ENCODE measurements around the gene DCHS2.

Gene DCHS2

GRCh38 chr4:154329939-154330338 is 161.7 kb downstream of the DCHS2 start:
- no peak overlapping the region for H3K4me3 ChIP-seq (ENCODE audit: low read depth, low read length)

- H3K4me3 ChIP-seq (ENCODE audit: low read depth, low read length): no peak overlapping the region
Measured at GRCh38 chr4:154329268-154329868, 162.2 kb downstream of the DCHS2 start.

GRCh38 chr4:154328030-154328429 is 163.6 kb downstream of the DCHS2 start:
- no peak overlapping the region for H3K4me3 ChIP-seq (ENCODE audit: low read depth, low read length)

GRCh38 chr4:154320521-154320920 is 171.1 kb downstream of the DCHS2 start:
- no peak overlapping the region for H3K4me3 ChIP-seq (ENCODE audit: low read depth, low read length)

GRCh38 chr4:154319736-154320135 is 171.9 kb downstream of the DCHS2 start:
- H3K4me3 ChIP-seq (ENCODE audit: low read depth, low read length): no peak overlapping the region

GRCh38 chr4:154317201-154317999 is 174.2 kb downstream of the DCHS2 start:
- no peak overlapping the region for H3K4me3 ChIP-seq (ENCODE audit: low read depth, low read length)

- no peak overlapping the region for H3K4me3 ChIP-seq (ENCODE audit: low read depth, low read length)
Measured at GRCh38 chr4:154315741-154316140, 175.9 kb downstream of the DCHS2 start.

- no peak overlapping the region for H3K4me3 ChIP-seq (ENCODE audit: low read depth, low read length)
Measured at GRCh38 chr4:154314248-154314647, 177.4 kb downstream of the DCHS2 start.

GRCh38 chr4:154313004-154313585 is 178.5 kb downstream of the DCHS2 start:
- H3K4me3 ChIP-seq (ENCODE audit: low read depth, low read length): no peak overlapping the region

GRCh38 chr4:154312246-154312645 is 179.4 kb downstream of the DCHS2 start:
- no peak overlapping the region for H3K4me3 ChIP-seq (ENCODE audit: low read depth, low read length)

- no peak overlapping the region for H3K4me3 ChIP-seq (ENCODE audit: low read depth, low read length)
Measured at GRCh38 chr4:154310578-154310977, 181.0 kb downstream of the DCHS2 start.

GRCh38 chr4:154308207-154308606 is 183.4 kb downstream of the DCHS2 start:
- H3K4me3 ChIP-seq (ENCODE audit: low read depth, low read length): no peak overlapping the region

GRCh38 chr4:154307451-154307850 is 184.1 kb downstream of the DCHS2 start:
- no peak overlapping the region for H3K4me3 ChIP-seq (ENCODE audit: low read depth, low read length)

GRCh38 chr4:154305616-154306015 is 186.0 kb downstream of the DCHS2 start:
- H3K4me3 ChIP-seq (ENCODE audit: low read depth, low read length): no peak overlapping the region

GRCh38 chr4:154304679-154305078 is 186.9 kb downstream of the DCHS2 start:
- H3K4me3 ChIP-seq (ENCODE audit: low read depth, low read length): no peak overlapping the region

- H3K4me3 ChIP-seq (ENCODE audit: low read depth, low read length): no peak overlapping the region
Measured at GRCh38 chr4:154294652-154295350, 196.8 kb downstream of the DCHS2 start.

GRCh38 chr4:154293427-154293826 is 198.2 kb downstream of the DCHS2 start:
- H3K4me3 ChIP-seq (ENCODE audit: low read depth, low read length): no peak overlapping the region

- no peak overlapping the region for H3K4me3 ChIP-seq (ENCODE audit: low read depth, low read length)
Measured at GRCh38 chr4:154292589-154292988, 199.0 kb downstream of the DCHS2 start.

- H3K4me3 ChIP-seq (ENCODE audit: low read depth, low read length): no peak overlapping the region
Measured at GRCh38 chr4:154277172-154277571, 214.4 kb downstream of the DCHS2 start.

GRCh38 chr4:154276496-154276895 is 215.1 kb downstream of the DCHS2 start:
- no peak overlapping the region for H3K4me3 ChIP-seq (ENCODE audit: low read depth, low read length)

GRCh38 chr4:154254999-154255398 is 236.6 kb downstream of the DCHS2 start:
- H3K4me3 ChIP-seq (ENCODE audit: low read depth, low read length): no peak overlapping the region

- H3K4me3 ChIP-seq (ENCODE audit: low read depth, low read length): no peak overlapping the region
Measured at GRCh38 chr4:154234576-154234975, 257.0 kb downstream of the DCHS2 start.
